Measurements from ENCODE around the gene GPR142. TPM values are rescaled to one million over a fixed set of nuclear protein-coding genes. Genes with fewer than 3 reads are reported as not detected.

The GPR142 gene
- total and polyA plus RNA-seq, 2 of the 13 experiments (the other 11 are each of a cell fraction or from before 2014, with no cell fraction given): not detected

- TF ChIP-seq ZNF737 (CRISPR knock-in tag; IDR thresholded peaks at IDR 0.05; ENCODE audit: borderline replicate concordance) (no peak), PRDM4 (CRISPR knock-in tag; IDR thresholded peaks at IDR 0.05; ENCODE audit: borderline replicate concordance) (no peak), PLRG1 (conservative IDR thresholded peaks at IDR 0.05) (no peak), ISX (CRISPR knock-in tag; conservative IDR thresholded peaks at IDR 0.05) (no peak), ZBTB38 (CRISPR knock-in tag; IDR thresholded peaks at IDR 0.05) (no peak), ZFYVE20 (CRISPR knock-in tag; IDR thresholded peaks at IDR 0.05; ENCODE audit: borderline replicate concordance, low read depth) (no peak), IKZF5 (CRISPR knock-in tag; IDR thresholded peaks at IDR 0.05) (no peak), HNRNPH1 (optimal IDR thresholded peaks at IDR 0.05; ENCODE audit: low read depth, low read length) (no peak), KDM5B (CRISPR knock-in tag; IDR thresholded peaks at IDR 0.05; ENCODE audit: borderline replicate concordance) (no peak)
Measured at GRCh38 chr17:74347646-74348045, 19.7 kb upstream of the GPR142 start (continued).

- POLR2A ChIA-PET: no interaction called here
- no peak for FAIRE-seq
- intact Hi-C loops (cut with micrococcal nuclease; ENCODE audit: unreplicated experiment): no loop called here
- TF ChIP-seq THAP8 (CRISPR knock-in tag; IDR thresholded peaks at IDR 0.05; ENCODE audit: borderline replicate concordance): no peak
- no peak for TF ChIP-seq TP53 (CRISPR knock-in tag; conservative IDR thresholded peaks at IDR 0.05)
- no peak for TF ChIP-seq NFIC (IDR thresholded peaks at IDR 0.05; ENCODE audit: low read length)
- TF ChIP-seq TFE3 (CRISPR knock-in tag; IDR thresholded peaks at IDR 0.05): no peak
- no peak for TF ChIP-seq ZNF784 (CRISPR knock-in tag; IDR thresholded peaks at IDR 0.05; ENCODE audit: borderline replicate concordance)
- TF ChIP-seq YY1 (IDR thresholded peaks at IDR 0.05; ENCODE audit: insufficient read depth, insufficient replicate concordance, low read depth, low read length): no peak
- TF ChIP-seq GPBP1L1 (CRISPR knock-in tag; IDR thresholded peaks at IDR 0.05): no peak
Measured at GRCh38 chr17:74349120-74349519, 18.2 kb upstream of the GPR142 start.

More at GRCh38 chr17:74349120-74349519, 18.2 kb upstream of the GPR142 start:
- no peak overlapping the region for H3K4me3 ChIP-seq (replicated peaks in 1 of 3; ENCODE audit: insufficient read depth in 1 of 3, low read depth in 2 of 3, low read length in 3 of 3)
- H4K20me1 ChIP-seq (ENCODE audit: insufficient read depth, low read length): no peaks in the 10 kb centered on the region; the same call in 1 of the 2 replicates
- WGBS (ENCODE audit: low lambda C conversion rate): 30% methylated on average over 8 of the region's 19 CpGs
- no peaks in the 10 kb centered on the region for H3K4me1 ChIP-seq (ENCODE audit: insufficient read depth, low read length)
- H3K36me3 ChIP-seq (replicated peaks in 1 of 2; ENCODE audit: control insufficient read depth in 1 of 2, insufficient read depth in 2 of 2, low read length in 2 of 2): no peaks in the 10 kb centered on the region
- no peaks in the 10 kb centered on the region for H3K9me3 ChIP-seq (ENCODE audit: low read length)
- CTCF ChIA-PET (ENCODE audit: low intra/inter-chr PET ratio, low total read pairs): no interaction called here
- no TSS peak for BruUV-seq (replicated peaks)
- no peak overlapping the region for H2AFZ ChIP-seq (ENCODE audit: low read length)
- ATAC-seq: no peak
- no peak overlapping the region for H3K9ac ChIP-seq (ENCODE audit: insufficient read depth, low read depth, low read length)
- peaks cover 19 to 81% of the 10 kb centered on the region in 2 experiments for H3K27me3 ChIP-seq (ENCODE audit: control insufficient read depth in 1 of 2, insufficient read depth in 2 of 2, low read length in 2 of 2)
- in situ Hi-C loops (cut with HindIII; ENCODE audit: extremely low pct_ligation_motif_present, low pct_unique_long_range_greater_than_20kb): no loop called here
- DNase-seq (ENCODE audit: low spot score): no peak
- no peaks in the 10 kb centered on the region for H3K79me2 ChIP-seq (ENCODE audit: insufficient read depth, low read length)
- no peak overlapping the region for H3K4me2 ChIP-seq (ENCODE audit: low read depth, low read length)
- no peak overlapping the region for H3K27ac ChIP-seq (ENCODE audit: extremely low read length, insufficient read depth, low read length)

Data from HepG2 (cell line).